NT2/D1 (cell line): ENCODE results near the gene SPATA32.

Experiments used
- YY1 ChIP-seq: IDR thresholded peaks from 2 replicates; pipeline ENCODE4 v1.6.1; 2011; ENCODE audit not compliant: insufficient read length, insufficient read depth
- ZNF274 ChIP-seq: IDR thresholded peaks from 2 replicates; pipeline ENCODE4 v1.6.1; 2011; ENCODE audit warnings: mild to moderate bottlenecking, low read depth, low read length

DNA sequence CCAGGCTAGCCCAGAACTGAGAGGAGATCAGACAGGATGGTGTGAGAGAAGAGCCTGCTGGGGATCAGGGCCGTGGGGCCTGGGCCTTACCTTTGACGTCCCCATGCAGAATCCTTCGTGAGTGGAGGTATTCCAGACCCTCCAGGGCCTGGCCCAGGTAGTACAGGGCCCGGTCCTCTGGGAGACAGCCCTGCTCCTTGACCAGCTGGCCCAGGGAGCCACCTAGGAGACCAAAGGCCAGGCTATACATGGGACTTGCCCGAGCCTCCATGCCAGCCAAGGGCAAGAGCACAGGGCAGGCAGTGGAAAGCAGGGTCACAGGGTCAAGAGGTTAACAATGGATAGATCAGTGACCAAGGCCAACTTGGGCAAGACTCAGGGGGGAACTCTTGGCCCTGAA, 12.1 kb upstream of the SPATA32 start:
- TF ChIP-seq YY1 (no peak), ZNF274 (no peak)
